WTC11 (cell line): ENCODE data around the gene FAM107A. TPM values are rescaled to one million over a fixed set of nuclear protein-coding genes. Genes with fewer than 3 reads are reported as not detected.
A peak's percentile ranks its signal among the peaks of the same experiment; 100 is the strongest.

Experiments
- ATAC-seq: fragments of 200-7000 bp; cut with Tn5 transposase; 2 replicates; pipeline ENCODE4 v1.10.0; 2021; ENCODE audit warnings: mild to moderate bottlenecking, moderate library complexity
- Bru-seq: library from RNA; stranded (reverse); fragments of 400-500 nt; gene quantifications from one replicate; lab custom pipeline; 2021; lab: Mats Ljungman, UMichigan
- CTCF ChIA-PET: fragments of 300-600 bp; sonication (Branson Sonifier 250); formaldehyde crosslinking; loops from one replicate; lab custom pipeline; 2021; ENCODE audit warnings: antibody characterized with exemption; lab: Charles Lee
- POLR2A ChIA-PET: fragments of 350-600 bp; sonication (Branson Sonifier 250); formaldehyde crosslinking; loops from one replicate; lab custom pipeline; 2021; ENCODE audit warnings: antibody characterized with exemption; lab: Charles Lee
- DNase-seq: peaks from one replicate; pipeline ENCODE4 v3.0.0; 2021; ENCODE audit warnings: low spot score
- H3K27ac Mint-ChIP-seq: 2 replicates; pipeline ENCODE4 v1.8.0; 2021; ENCODE audit warnings: mixed read lengths
- H3K27me3 Mint-ChIP-seq: 2 replicates; pipeline ENCODE4 v1.8.0; 2021; ENCODE audit warnings: low read depth, mild to moderate bottlenecking, moderate library complexity, mixed read lengths
- H3K36me3 Mint-ChIP-seq: 2 replicates; pipeline ENCODE4 v1.8.0; 2021; ENCODE audit warnings: mixed read lengths
- H3K4me1 Mint-ChIP-seq: 2 replicates; pipeline ENCODE4 v1.8.0; 2022; ENCODE audit warnings: mixed read lengths
- H3K4me3 Mint-ChIP-seq: 2 replicates; pipeline ENCODE4 v1.8.0; 2021; ENCODE audit warnings: mild to moderate bottlenecking, moderate library complexity, mixed read lengths
- H3K9me3 Mint-ChIP-seq: 2 replicates; pipeline ENCODE4 v1.8.0; 2021; ENCODE audit warnings: mixed read lengths
- FOXK1 ChIP-seq: sonication (generic); formaldehyde crosslinking; IDR thresholded peaks from 2 replicates; pipeline ENCODE4 v1.8.0; 2022; ENCODE audit warnings: mild to moderate bottlenecking, moderate library complexity, missing genetic modification reagents
- GRHL2 ChIP-seq: fragments of 250-450 bp; sonication (Bioruptor Pico); IDR thresholded peaks from 2 replicates; pipeline ENCODE4 v1.8.0; 2022; ENCODE audit warnings: mild to moderate bottlenecking, moderate library complexity; ENCODE audit not compliant: insufficient replicate concordance, severe bottlenecking
- HMGA2 ChIP-seq: fragments of 250-450 bp; sonication (Bioruptor Pico); IDR thresholded peaks from 2 replicates; pipeline ENCODE4 v1.4.0; 2021; ENCODE audit warnings: mild to moderate bottlenecking, moderate library complexity
- JAZF1 ChIP-seq: fragments of 250-450 bp; sonication (Bioruptor Pico); IDR thresholded peaks from 2 replicates; pipeline ENCODE4 v1.9.0; 2021; ENCODE audit warnings: moderate library complexity, mild to moderate bottlenecking, inconsistent platforms
- SMAD4 ChIP-seq: sonication (generic); formaldehyde crosslinking; IDR thresholded peaks from 2 replicates; pipeline ENCODE4 v1.8.0; 2022; ENCODE audit warnings: mild to moderate bottlenecking, missing genetic modification reagents
- SOX15 ChIP-seq: fragments of 250-450 bp; sonication (Bioruptor Pico); IDR thresholded peaks from 2 replicates; pipeline ENCODE4 v1.9.0; 2021; ENCODE audit warnings: mild to moderate bottlenecking
- TEAD1 ChIP-seq: sonication (generic); formaldehyde crosslinking; IDR thresholded peaks from 2 replicates; pipeline ENCODE4 v1.8.0; 2022; ENCODE audit warnings: mild to moderate bottlenecking, missing genetic modification reagents
- TEAD4 ChIP-seq: sonication (generic); formaldehyde crosslinking; IDR thresholded peaks from 2 replicates; pipeline ENCODE4 v1.8.0; 2022; ENCODE audit warnings: mild to moderate bottlenecking, missing genetic modification reagents
- long read RNA-seq, 3 experiments: library from RNA in 1 of 3; library from capped mRNA in 1 of 3; library from polyadenylated mRNA in 1 of 3; unstranded in 2 of 3; stranded (forward) in 1 of 3; transcript quantifications; one replicate each; pipeline ENCODE4 v2.0.0, GENCODE V29; 2021
- total RNA-seq: library from RNA; stranded (reverse); gene quantifications from 3 replicates; pipeline ENCODE4 v1.2.3, GENCODE V29; 2021
- TF ChIP-seq, protein P1 (sequence below): sonication (generic); formaldehyde crosslinking; IDR thresholded peaks from 2 replicates; pipeline ENCODE4 v1.8.0; 2023; ENCODE audit warnings: missing genetic modification reagents
- TF ChIP-seq, protein P2 (sequence below): sonication (generic); formaldehyde crosslinking; IDR thresholded peaks from 2 replicates; pipeline ENCODE4 v1.8.1; 2022; ENCODE audit warnings: mild to moderate bottlenecking, missing genetic modification reagents, moderate library complexity, borderline replicate concordance
- TF ChIP-seq, protein P3 (sequence below): sonication (generic); formaldehyde crosslinking; IDR thresholded peaks from 2 replicates; pipeline ENCODE4 v1.8.0; 2023; ENCODE audit warnings: mild to moderate bottlenecking, missing genetic modification reagents
- TF ChIP-seq, protein P4 (sequence below): sonication (generic); formaldehyde crosslinking; IDR thresholded peaks from 2 replicates; pipeline ENCODE4 v1.8.1; 2023; ENCODE audit warnings: mild to moderate bottlenecking, missing genetic modification reagents, borderline replicate concordance
- TF ChIP-seq, protein P5 (sequence below): sonication (generic); formaldehyde crosslinking; IDR thresholded peaks from 2 replicates; pipeline ENCODE4 v1.8.0; 2022; ENCODE audit warnings: mild to moderate bottlenecking, missing genetic modification reagents
- TF ChIP-seq, protein P6 (sequence below): sonication (generic); formaldehyde crosslinking; conservative IDR thresholded peaks from 2 replicates; pipeline ENCODE4 v1.8.1; 2023; ENCODE audit warnings: mild to moderate bottlenecking, low read depth, missing genetic modification reagents, moderate library complexity
- TF ChIP-seq, protein P7 (sequence below): fragments of 250-450 bp; sonication (Bioruptor Pico); IDR thresholded peaks from 2 replicates; pipeline ENCODE4 v2.1.2; 2022; ENCODE audit warnings: mild to moderate bottlenecking, moderate library complexity
- TF ChIP-seq, protein P8 (sequence below): fragments of 250-450 bp; sonication (Bioruptor Pico); IDR thresholded peaks from 2 replicates; pipeline ENCODE4 v1.8.0; 2021; ENCODE audit warnings: mild to moderate bottlenecking

The FAM107A gene, protein sequence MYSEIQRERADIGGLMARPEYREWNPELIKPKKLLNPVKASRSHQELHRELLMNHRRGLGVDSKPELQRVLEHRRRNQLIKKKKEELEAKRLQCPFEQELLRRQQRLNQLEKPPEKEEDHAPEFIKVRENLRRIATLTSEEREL
- total RNA-seq, result 0.31 to 0.76 TPM (median 0.55 TPM) in 3 replicates
- percentile 12 among the genes with signal in this experiment for Bru-seq, nascent RNA
- long read RNA-seq, experiment 1, partial matches to known transcripts, result 0 of 1 reads
- long read RNA-seq, experiment 1, other reads (novel, unspliced or antisense), result 1 of 1 reads
- long read RNA-seq, experiment 2, partial matches to known transcripts, result 0 of 1 reads
- long read RNA-seq, experiment 2, other reads (novel, unspliced or antisense), result 0 of 1 reads
- long read RNA-seq, experiment 3, partial matches to known transcripts, result 0 of 2 reads
- long read RNA-seq, experiment 3, other reads (novel, unspliced or antisense), result 0 of 2 reads

DNA sequence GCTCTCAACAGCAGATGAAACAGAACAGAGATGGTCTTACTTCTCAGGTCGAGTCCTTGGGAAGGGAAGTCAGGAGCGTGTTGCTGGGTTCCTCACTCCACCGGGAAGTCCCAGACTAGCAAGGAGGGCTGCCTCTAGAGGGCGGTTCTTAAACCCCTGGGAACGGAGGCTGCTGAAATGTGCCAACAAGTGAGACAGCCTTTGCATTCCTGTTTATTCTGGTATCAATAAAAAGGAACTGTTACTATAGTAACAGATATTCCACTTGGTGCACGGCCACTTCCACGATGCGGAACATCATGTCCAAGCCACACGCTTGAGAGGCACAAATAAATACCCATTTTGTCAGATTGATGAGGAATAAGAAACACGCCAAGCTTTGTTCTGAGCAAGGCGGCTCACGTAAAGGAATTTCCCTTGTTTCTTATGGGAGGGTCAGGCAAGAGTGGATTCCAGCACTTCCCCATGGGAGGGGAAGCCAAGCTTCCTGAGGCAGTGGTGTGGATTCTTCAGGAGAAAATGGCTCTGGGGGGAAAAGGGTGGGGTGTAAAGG lies at the start of gene FAM107A:
TSS of gene FAM107A (minus strand) at position 123 of the 553 bp plus-strand sequence. CDS start 7,531 bp downstream, outside the sequence.
- Mint-ChIP-seq H3K27ac (peak within 1 kb of the TSS; percentile 51; the same call in 1 of the 2 replicates), H3K27me3 (peaks cover under 1% of the 10 kb centered on the region), H3K9me3 (peaks cover 2% of the 10 kb centered on the region), H3K4me3 (no peak within 1 kb of the TSS), H3K4me1 (peaks cover 46% of the 10 kb centered on the region), H3K36me3 (no peaks in the 10 kb centered on the region)
- peak; percentile 72 for ATAC-seq
- ChIA-PET POLR2A (no interaction called here), CTCF (interaction anchor here (1.5 to 14.3 kb wide), 4 partner anchors 8 to 52 kb away, joined by 5 to 223 read pairs (median 14); no protein-coding TSS in a partner anchor)
- TF ChIP-seq TEAD4 (CRISPR knock-in tag) (no peak), TEAD1 (no peak), SMAD4 (CRISPR knock-in tag) (no peak), SOX15 (CRISPR knock-in tag) (no peak), FOXK1 (CRISPR knock-in tag) (no peak), HMGA2 (CRISPR knock-in tag) (no peak)
- DNase-seq, result peak; percentile 58

DNA sequence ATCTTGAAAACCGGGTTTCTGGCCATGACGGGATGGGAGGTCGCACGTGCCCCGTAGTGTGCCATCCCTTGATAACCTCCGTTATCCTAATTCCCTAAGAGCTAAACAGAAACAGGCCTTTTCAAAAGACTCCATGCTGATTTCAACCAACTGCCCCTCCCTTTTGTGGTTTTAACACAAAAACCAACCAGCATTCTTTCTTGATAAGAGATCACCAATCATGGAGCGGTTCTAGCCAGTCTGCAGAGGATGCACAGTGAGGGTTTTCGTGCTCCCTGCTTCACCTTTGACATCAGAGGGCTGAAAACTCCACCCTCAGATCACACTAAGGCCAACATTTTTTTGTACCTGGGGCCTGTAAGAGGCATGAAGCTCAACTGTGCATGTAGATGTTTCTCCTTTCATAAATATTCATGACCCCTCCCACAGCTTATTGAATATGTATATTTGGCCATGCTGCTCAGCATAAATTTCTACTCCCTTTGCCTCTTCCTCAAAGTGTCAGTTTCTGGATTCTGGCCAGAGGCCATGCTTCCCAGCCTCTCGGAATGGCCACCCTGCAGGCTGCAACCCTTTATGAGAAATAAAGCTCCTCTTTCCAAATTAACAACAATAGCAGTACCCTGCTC lies 48.1 kb upstream of the FAM107A start:
- no peaks in the 10 kb centered on the region for H3K9me3 Mint-ChIP-seq
- ATAC-seq (no peak), DNase-seq (no peak)
- CTCF ChIA-PET, result interaction anchor here (0.6 to 10.1 kb wide), 6 partner anchors 40 to 199 kb away, joined by 3 to 223 read pairs (median 4); partner anchors contain the start of gene FAM107A
- no peaks in the 10 kb centered on the region for H3K27me3 Mint-ChIP-seq
- no peak overlapping the region for H3K27ac Mint-ChIP-seq
- no peaks in the 10 kb centered on the region for H3K36me3 Mint-ChIP-seq
- H3K4me3 Mint-ChIP-seq, result no peak overlapping the region
- POLR2A ChIA-PET, result no interaction called here
- no peaks in the 10 kb centered on the region for H3K4me1 Mint-ChIP-seq
- TF ChIP-seq GRHL2 (no peak), SOX15 (CRISPR knock-in tag) (no peak), JAZF1 (no peak)
- TF ChIP-seq, protein P1, sequence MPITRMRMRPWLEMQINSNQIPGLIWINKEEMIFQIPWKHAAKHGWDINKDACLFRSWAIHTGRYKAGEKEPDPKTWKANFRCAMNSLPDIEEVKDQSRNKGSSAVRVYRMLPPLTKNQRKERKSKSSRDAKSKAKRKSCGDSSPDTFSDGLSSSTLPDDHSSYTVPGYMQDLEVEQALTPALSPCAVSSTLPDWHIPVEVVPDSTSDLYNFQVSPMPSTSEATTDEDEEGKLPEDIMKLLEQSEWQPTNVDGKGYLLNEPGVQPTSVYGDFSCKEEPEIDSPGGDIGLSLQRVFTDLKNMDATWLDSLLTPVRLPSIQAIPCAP (CRISPR knock-in tag), result no peak
- TF ChIP-seq, protein P2, sequence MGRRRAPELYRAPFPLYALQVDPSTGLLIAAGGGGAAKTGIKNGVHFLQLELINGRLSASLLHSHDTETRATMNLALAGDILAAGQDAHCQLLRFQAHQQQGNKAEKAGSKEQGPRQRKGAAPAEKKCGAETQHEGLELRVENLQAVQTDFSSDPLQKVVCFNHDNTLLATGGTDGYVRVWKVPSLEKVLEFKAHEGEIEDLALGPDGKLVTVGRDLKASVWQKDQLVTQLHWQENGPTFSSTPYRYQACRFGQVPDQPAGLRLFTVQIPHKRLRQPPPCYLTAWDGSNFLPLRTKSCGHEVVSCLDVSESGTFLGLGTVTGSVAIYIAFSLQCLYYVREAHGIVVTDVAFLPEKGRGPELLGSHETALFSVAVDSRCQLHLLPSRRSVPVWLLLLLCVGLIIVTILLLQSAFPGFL (CRISPR knock-in tag), result no peak
- TF ChIP-seq, protein P3, sequence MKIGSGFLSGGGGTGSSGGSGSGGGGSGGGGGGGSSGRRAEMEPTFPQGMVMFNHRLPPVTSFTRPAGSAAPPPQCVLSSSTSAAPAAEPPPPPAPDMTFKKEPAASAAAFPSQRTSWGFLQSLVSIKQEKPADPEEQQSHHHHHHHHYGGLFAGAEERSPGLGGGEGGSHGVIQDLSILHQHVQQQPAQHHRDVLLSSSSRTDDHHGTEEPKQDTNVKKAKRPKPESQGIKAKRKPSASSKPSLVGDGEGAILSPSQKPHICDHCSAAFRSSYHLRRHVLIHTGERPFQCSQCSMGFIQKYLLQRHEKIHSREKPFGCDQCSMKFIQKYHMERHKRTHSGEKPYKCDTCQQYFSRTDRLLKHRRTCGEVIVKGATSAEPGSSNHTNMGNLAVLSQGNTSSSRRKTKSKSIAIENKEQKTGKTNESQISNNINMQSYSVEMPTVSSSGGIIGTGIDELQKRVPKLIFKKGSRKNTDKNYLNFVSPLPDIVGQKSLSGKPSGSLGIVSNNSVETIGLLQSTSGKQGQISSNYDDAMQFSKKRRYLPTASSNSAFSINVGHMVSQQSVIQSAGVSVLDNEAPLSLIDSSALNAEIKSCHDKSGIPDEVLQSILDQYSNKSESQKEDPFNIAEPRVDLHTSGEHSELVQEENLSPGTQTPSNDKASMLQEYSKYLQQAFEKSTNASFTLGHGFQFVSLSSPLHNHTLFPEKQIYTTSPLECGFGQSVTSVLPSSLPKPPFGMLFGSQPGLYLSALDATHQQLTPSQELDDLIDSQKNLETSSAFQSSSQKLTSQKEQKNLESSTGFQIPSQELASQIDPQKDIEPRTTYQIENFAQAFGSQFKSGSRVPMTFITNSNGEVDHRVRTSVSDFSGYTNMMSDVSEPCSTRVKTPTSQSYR (CRISPR knock-in tag), result no peak
- TF ChIP-seq, protein P4, sequence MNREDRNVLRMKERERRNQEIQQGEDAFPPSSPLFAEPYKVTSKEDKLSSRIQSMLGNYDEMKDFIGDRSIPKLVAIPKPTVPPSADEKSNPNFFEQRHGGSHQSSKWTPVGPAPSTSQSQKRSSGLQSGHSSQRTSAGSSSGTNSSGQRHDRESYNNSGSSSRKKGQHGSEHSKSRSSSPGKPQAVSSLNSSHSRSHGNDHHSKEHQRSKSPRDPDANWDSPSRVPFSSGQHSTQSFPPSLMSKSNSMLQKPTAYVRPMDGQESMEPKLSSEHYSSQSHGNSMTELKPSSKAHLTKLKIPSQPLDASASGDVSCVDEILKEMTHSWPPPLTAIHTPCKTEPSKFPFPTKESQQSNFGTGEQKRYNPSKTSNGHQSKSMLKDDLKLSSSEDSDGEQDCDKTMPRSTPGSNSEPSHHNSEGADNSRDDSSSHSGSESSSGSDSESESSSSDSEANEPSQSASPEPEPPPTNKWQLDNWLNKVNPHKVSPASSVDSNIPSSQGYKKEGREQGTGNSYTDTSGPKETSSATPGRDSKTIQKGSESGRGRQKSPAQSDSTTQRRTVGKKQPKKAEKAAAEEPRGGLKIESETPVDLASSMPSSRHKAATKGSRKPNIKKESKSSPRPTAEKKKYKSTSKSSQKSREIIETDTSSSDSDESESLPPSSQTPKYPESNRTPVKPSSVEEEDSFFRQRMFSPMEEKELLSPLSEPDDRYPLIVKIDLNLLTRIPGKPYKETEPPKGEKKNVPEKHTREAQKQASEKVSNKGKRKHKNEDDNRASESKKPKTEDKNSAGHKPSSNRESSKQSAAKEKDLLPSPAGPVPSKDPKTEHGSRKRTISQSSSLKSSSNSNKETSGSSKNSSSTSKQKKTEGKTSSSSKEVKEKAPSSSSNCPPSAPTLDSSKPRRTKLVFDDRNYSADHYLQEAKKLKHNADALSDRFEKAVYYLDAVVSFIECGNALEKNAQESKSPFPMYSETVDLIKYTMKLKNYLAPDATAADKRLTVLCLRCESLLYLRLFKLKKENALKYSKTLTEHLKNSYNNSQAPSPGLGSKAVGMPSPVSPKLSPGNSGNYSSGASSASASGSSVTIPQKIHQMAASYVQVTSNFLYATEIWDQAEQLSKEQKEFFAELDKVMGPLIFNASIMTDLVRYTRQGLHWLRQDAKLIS (CRISPR knock-in tag), result no peak
- TF ChIP-seq, protein P5, sequence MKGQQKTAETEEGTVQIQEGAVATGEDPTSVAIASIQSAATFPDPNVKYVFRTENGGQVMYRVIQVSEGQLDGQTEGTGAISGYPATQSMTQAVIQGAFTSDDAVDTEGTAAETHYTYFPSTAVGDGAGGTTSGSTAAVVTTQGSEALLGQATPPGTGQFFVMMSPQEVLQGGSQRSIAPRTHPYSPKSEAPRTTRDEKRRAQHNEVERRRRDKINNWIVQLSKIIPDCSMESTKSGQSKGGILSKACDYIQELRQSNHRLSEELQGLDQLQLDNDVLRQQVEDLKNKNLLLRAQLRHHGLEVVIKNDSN (CRISPR knock-in tag), result no peak
- TF ChIP-seq, protein P6, sequence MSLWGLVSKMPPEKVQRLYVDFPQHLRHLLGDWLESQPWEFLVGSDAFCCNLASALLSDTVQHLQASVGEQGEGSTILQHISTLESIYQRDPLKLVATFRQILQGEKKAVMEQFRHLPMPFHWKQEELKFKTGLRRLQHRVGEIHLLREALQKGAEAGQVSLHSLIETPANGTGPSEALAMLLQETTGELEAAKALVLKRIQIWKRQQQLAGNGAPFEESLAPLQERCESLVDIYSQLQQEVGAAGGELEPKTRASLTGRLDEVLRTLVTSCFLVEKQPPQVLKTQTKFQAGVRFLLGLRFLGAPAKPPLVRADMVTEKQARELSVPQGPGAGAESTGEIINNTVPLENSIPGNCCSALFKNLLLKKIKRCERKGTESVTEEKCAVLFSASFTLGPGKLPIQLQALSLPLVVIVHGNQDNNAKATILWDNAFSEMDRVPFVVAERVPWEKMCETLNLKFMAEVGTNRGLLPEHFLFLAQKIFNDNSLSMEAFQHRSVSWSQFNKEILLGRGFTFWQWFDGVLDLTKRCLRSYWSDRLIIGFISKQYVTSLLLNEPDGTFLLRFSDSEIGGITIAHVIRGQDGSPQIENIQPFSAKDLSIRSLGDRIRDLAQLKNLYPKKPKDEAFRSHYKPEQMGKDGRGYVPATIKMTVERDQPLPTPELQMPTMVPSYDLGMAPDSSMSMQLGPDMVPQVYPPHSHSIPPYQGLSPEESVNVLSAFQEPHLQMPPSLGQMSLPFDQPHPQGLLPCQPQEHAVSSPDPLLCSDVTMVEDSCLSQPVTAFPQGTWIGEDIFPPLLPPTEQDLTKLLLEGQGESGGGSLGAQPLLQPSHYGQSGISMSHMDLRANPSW (CRISPR knock-in tag), result no peak
- TF ChIP-seq, protein P7, sequence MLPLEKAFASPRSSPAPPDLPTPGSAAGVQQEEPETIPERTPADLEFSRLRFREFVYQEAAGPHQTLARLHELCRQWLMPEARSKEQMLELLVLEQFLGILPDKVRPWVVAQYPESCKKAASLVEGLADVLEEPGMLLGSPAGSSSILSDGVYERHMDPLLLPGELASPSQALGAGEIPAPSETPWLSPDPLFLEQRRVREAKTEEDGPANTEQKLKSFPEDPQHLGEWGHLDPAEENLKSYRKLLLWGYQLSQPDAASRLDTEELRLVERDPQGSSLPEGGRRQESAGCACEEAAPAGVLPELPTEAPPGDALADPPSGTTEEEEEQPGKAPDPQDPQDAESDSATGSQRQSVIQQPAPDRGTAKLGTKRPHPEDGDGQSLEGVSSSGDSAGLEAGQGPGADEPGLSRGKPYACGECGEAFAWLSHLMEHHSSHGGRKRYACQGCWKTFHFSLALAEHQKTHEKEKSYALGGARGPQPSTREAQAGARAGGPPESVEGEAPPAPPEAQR (CRISPR knock-in tag), result no peak
- TF ChIP-seq, protein P8, sequence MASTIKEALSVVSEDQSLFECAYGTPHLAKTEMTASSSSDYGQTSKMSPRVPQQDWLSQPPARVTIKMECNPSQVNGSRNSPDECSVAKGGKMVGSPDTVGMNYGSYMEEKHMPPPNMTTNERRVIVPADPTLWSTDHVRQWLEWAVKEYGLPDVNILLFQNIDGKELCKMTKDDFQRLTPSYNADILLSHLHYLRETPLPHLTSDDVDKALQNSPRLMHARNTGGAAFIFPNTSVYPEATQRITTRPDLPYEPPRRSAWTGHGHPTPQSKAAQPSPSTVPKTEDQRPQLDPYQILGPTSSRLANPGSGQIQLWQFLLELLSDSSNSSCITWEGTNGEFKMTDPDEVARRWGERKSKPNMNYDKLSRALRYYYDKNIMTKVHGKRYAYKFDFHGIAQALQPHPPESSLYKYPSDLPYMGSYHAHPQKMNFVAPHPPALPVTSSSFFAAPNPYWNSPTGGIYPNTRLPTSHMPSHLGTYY, result no peak
